HG03039 (cell line): ENCODE measurements around the gene BET1L.
"Not testable (repeated sequence)": the region's sequence is repeated elsewhere in the genome, so short reads cannot be mapped to it uniquely, and the experiment has no call there.

ENCODE experiments used
- ATAC-seq: cut with Tn5 transposase; IDR thresholded peaks from one replicate; pipeline ENCODE4 v1.9.1; 2021; ENCODE audit warnings: mild to moderate bottlenecking, moderate library complexity; ENCODE audit not compliant: unreplicated experiment

Gene BET1L, protein sequence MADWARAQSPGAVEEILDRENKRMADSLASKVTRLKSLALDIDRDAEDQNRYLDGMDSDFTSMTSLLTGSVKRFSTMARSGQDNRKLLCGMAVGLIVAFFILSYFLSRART

GRCh38 chr11:207208-207862 is at the start of gene BET1L, which contains the start of gene RIC8A:
BET1L (minus strand) TSS chr11:207399; CDS start chr11:207321, 78 bp downstream.
RIC8A (plus strand) TSS chr11:207708; CDS start chr11:208855, 1,147 bp downstream.
- ATAC-seq: peak; percentile 67

GRCh38 chr11:255816-256215 is 48.6 kb upstream of the BET1L start:
- ATAC-seq: no peak

GRCh38 chr11:255176-255575 is 48.0 kb upstream of the BET1L start:
- ATAC-seq: no peak

GRCh38 chr11:253886-254270 is 46.7 kb upstream of the BET1L start:
- ATAC-seq: no peak

- no peak for ATAC-seq
Measured at GRCh38 chr11:253160-253885, 46.1 kb upstream of the BET1L start.

GRCh38 chr11:252666-253065 is 45.5 kb upstream of the BET1L start:
- no peak for ATAC-seq

GRCh38 chr11:251550-251949 is 44.4 kb upstream of the BET1L start:
- no peak for ATAC-seq

GRCh38 chr11:250740-251299 is 43.6 kb upstream of the BET1L start:
- no peak for ATAC-seq

GRCh38 chr11:250274-250673 is 43.1 kb upstream of the BET1L start:
- ATAC-seq: no peak

DNA sequence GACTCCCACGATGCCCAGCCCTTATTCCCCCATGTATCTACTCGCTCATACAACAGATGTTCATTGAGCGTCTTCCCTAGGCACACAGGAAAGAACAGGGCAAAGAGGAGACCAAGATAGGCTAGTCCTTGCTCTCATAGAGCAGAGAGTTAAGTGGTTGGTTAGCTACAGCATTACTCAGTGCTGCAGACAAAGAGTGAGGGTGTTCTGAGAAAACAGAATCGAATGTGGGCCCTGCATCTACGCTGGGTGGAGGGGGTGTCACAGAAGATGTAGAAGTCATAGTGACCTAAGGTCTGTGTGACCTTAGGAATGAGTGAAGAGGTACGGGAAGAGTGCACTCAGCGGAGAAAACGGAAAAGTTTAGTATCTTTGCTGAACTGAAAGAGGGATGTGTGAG is 41.9 kb upstream of the BET1L start:
- ATAC-seq: no peak

DNA sequence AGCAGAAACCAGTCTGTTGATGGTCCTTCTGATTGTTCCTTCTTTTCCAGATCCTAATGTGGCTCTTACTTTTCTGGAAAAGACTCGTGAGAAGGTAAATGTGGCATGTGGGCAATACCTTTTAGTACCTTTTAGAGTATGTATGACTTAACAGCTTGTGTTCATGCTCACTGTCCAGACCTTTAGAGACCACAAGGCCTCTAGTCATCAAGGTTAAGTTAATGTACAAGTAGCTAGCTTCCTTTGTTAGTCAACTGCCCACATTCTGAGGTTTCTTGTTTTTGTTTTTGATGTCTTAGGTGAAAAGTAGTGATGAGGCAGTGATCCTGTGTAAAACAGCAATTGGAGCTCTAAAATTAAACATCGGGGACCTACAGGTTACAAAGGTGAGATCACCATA is 37.2 kb upstream of the BET1L start:
- ATAC-seq: no peak

GRCh38 chr11:241634-242033 is 34.4 kb upstream of the BET1L start:
- ATAC-seq: no peak

GRCh38 chr11:240315-240714 is 33.1 kb upstream of the BET1L start:
- ATAC-seq: no peak

DNA sequence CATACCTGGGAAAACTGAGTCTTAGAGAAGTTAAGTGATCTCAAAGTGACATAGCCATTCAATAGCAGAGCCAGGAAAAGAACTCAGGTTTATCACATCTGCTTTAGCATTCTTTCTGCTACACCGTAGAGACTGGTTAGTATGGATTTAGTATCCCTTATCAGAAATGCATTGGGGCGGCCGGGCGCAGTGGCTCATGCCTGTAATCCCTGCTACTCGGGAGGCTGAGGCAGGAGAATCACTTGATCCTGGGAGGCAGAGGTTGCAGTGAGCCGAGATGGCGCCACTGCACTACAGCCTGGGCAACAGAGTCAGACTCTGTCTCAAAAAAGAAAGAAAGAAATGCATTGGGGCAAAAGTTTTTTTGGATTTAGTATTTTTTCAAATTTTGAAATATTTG is 31.1 kb upstream of the BET1L start:
- ATAC-seq: not testable (repeated sequence)

DNA sequence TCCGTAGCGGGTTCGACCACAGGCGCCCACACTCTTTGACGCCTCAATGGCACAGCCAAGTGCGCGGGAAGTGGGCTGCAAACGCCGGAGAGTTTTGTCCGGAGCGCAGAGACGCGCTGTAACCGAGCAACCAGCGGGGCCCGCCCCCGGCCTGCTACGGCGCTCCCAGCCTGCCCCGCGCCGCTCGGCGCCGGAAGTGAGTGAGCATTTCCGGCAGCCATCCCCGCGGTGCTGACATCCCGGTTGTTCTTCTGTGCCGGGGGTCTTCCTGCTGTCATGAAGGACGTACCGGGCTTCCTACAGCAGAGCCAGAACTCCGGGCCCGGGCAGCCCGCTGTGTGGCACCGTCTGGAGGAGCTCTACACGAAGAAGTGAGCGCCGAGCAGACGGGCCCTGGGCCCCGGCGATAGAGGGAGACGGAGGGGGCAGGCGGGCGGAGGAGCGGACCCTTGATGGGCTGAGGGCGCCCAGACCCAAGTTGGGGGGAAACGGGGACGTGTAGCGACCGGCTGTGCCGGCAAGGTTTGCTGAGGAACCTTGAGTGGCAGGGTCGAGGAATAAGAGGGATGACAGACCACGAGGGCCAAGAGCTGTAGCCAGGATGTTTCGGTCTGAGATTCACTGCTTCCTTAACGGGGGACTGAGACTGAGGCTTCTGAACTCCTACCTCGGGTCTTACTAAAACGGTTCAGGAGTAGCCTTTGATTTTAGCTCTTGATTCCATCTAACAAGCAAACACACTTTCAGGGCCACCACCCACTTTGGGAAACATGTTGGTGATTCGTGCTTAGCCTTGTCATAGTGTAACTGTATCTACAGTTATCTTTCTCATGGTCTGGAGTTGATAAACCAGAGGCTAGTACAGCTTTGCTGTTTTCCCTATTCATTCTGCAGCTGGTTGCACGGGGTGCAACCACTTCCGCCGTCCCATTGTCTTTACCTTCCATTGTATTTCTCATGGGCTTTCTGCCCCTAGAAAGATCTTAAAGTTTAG is 29.9 kb upstream of the BET1L start, which contains the start of gene PSMD13:
Gene PSMD13 (plus strand): TSS at position 203 of the 994 bp plus-strand sequence. CDS start 74 bp downstream, at position 277.
- peak; percentile 77 for ATAC-seq

DNA sequence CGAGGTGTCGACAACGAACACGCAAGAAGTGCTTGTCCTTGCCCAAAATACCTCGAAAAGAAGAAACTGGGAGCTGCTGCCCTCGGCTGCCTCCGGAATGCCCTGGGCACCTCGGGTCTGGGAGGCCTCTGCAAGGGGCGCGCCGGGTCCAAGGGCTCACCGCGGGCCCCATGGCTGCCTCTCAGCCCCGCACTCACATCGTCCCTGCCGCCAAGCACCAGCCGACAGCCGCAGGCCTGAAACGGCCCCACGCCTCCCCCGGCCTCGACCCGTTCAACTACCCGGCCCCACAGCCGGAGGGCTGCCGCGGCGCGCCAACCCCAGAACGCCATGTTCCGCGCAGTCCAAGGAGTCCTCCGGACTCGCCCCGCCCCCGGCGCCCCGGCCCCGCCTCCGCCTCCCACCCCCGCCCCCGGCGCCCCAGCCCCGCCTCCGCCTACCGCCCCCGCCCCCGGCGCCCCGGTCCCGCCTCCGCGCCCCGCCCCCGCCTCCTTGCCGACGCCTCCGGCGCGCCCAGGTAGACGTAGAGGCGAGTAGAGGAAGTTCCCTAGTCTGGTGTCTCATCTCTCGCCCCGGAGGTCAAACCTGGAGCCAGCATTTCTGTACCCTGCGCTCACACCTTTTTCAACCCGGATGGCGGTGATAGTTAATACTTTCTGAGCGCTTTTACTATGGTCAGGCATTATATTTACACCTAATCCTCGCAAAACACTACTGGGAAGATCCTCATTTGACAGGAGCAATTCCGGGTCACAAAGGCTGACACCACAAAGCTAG is 29.0 kb upstream of the BET1L start, which contains the start of gene SIRT3:
Gene SIRT3 (minus strand): TSS at position 346 of the 777 bp plus-strand sequence. CDS start 14 bp downstream, at position 332.
- ATAC-seq: peak; percentile 59

- ATAC-seq: no peak
Measured at GRCh38 chr11:235609-235996, 28.4 kb upstream of the BET1L start.

DNA sequence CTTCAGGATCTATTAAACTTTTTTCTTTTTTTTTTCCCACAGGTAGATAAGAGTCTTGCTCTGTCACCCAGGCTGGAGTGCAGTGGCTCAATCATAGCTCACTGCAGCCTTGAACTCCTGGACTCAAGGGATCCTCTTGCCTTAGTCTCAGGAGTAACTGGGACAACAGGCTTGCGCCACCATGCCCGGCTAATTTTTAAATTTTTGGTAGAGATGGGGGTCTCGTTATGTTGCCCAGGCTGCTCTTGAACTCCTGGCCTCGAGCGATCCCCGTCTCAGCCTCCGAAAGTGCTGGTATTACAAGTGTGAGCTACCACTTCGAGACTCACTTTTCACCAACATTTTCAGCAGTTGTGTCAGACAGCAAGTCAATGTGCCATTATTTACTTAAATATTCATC is 28.0 kb upstream of the BET1L start:
- no peak for ATAC-seq

GRCh38 chr11:232783-233565 is 25.8 kb upstream of the BET1L start:
- no peak for ATAC-seq
